ENCODE data around the gene CIRBP.

Gene CIRBP

DNA sequence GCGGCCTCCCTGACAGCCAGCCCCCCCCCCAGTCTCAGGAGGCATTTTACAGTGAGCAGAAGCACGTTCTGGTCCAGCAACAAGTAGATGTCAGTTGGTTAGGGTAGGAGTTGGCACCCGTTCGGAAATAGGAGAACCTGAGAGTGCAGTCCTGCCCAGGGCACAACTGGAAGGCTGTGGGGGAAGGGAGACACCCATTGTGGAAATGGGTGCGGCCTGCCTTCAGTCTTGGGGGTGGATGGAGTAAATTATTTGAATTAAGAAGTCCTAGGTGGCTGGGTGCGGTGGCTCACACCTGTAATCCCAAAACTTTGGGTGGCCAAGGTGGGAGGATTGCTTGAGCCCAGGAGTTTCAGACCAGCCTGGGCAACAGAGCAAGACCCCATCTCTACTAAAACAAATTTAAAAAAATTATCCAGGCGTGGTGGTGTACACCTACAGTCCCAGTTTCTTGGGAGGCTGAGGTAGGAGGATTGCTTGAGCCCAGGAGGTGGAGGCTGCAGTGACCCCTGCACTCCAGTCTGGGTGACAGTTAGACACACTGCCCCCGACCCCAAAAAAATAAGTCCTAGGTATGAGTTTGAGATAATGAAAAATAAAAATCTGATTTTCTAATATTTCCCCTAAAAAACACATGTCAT is 1.2 kb downstream of the CIRBP start:
- DNase-seq = no peak

DNA sequence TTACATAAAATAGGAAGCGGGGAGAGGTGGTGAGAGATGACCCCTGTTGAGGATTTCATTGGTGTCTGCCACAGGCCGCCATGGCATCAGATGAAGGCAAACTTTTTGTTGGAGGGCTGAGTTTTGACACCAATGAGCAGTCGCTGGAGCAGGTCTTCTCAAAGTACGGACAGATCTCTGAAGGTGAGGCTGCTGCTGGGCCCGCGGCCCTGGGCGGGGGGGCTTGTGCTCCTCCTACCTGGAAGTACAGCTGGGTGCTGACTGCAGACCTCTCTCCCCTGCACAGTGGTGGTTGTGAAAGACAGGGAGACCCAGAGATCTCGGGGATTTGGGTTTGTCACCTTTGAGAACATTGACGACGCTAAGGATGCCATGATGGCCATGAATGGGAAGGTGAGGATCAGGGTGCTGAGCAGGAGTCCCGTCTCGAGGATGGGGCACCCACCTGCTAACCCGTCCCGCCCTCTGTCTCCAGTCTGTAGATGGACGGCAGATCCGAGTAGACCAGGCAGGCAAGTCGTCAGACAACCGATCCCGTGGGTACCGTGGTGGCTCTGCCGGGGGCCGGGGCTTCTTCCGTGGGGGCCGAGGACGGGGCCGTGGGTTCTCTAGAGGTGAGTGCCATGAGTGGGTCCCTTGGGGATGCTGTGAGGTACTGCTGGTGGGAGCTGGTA is 1.9 kb downstream of the CIRBP start:
- no peak for DNase-seq

DNA sequence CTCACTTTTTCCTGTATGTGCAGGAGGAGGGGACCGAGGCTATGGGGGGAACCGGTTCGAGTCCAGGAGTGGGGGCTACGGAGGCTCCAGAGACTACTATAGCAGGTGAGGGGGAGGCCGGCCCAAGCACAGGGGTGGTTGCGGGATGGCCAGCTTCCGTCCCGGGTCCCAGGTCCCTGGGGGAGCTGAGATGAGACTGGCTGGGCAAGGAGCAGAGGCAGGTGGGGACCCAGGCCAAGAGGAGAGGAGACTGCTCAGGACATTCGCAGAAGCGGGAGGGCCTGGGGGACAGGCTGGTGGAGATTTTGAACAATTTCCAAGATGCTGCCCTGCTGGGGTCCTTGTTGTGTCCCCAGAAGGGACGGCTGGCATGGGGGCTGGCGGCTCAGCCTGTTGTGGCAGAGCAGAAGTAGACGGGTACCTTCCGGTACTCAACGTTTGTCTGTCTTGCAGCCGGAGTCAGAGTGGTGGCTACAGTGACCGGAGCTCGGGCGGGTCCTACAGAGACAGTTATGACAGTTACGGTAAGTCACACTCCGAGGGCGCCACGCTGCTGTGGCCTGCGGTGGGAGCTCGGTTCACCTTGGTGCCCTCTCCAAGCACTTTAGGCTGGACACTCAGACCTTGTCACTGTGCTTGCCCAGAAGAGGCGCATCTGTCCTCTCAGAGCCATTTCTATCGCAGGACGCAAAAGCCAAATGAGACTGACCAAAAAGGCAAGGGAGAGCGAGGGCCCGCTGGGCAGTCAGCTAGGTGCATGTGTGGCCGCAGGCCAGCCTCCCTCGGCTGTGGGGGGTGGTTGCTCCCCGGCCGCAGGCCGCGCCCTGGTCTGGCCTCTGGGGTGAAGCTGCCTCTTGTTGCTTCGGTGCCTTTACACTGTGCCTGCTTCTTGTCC is 2.6 kb downstream of the CIRBP start:
- no peak for DNase-seq

- DNase-seq = no peak
Observed at GRCh38 chr19:1272423-1273262, 3.5 kb downstream of the CIRBP start.

DNA sequence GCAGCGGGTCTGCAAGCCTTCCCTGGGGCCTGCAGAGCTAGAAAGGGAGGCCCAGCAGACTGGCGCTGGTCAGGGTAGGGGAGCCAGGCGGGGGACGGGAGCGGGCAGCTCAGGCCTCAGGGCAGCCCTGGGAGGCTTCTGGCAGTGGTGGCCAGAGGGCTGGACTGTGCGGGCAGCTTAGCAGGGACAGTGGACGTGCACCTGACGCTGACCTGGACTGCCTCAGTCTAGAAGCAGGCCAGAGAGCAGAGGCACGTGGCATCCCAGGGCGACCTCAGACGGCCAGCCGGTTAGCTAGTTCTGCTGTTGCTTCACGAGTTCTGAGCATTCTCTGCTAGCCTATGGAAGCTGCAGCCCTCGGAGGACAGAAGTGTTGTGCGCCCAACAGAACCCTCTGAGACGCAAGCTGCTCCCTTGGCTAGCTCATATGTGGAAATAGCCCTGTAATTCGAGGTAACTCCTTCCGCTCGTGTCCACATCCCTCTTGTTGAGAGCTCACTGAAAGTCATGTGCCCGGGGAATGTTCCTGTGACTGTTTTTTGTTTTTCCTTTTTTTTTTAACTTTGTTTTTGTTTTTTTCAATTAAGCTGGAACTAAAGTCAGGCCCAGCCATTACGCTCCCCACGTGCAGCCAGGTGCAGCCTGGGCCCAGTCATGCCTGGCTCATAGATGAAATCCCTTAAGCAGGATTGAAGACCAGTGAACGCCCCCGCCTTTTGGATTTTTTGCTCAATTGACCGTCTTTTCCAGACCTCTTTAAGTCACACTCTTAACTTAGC is 4.3 kb downstream of the CIRBP start:
- DNase-seq = no peak

DNA sequence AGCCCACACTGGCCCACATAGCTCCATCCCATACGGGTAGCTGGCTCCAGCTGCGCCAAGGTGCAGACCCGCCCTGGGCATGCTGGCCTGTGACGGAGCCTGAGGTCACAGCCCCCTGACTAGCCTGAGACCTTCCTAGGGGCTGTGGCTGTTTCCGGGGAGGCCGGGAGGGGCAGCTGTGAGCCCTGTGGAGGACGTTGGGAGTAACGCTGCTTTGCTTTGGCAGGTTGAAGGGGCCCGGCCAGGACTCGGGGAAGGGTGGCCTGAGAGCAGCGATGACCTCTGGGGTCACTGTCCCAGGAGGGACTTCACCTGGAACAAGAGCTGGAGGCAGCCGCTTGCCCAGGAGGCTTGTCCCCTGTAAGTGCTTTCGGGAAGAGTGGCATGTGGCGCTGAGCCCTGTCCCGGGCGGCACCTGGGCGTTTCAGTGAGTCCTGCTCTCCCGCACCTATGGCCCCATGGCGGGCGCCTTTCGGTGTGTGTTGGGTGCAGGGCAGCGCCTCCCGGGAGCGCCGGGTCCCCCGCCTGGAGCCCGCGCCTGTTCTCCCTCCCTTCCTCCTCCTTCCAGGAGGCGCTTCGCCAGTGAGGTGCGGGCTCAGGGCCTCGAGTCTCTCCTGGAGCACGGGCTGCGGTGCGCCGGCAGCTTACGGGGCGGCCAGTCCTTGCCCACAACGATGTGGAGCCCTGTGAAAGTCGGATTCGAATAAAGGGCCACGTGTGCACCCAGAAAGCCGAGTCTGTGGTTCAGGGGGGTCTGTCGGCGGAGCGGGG is 5.1 kb downstream of the CIRBP start:
- no peak for DNase-seq

GRCh38 chr19:1274852-1275259 is 5.7 kb downstream of the CIRBP start:
- DNase-seq = no peak

DNA sequence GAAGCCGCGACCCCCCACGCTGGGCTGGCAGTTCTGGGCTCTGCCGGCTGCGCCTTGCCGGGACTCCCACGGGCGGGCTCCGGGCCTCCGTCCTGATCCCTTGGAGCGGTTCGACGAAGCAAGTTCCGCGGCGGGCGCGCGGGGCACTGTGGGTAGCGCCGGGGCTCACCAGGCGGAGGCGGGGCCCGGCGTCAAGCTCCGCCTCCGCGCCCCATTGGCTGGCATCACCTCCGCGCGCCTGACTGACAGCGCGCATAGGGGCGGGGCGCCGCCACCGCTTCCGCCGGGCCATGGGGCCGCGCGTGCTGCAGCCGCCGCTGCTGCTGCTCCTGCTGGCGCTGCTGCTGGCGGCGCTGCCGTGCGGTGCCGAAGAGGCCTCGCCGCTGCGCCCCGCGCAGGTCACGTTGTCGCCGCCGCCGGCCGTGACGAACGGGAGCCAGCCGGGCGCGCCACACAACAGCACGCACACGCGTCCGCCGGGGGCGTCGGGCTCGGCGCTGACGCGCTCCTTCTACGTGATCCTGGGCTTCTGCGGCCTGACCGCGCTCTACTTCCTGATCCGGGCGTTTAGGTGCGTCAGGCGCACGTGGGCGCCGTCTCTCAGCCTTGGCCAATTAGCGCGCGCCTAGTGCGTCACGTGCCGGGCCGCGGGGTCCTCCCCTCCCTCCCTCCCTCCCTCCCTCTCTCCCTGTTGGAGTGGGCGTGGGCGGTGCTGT is 6.3 kb downstream of the CIRBP start, which contains the start of gene FAM174C:
Gene FAM174C (plus strand): TSS at position 271 of the 716 bp plus-strand sequence. CDS start 20 bp downstream, at position 291.
- DNase-seq = peak; percentile 96

DNA sequence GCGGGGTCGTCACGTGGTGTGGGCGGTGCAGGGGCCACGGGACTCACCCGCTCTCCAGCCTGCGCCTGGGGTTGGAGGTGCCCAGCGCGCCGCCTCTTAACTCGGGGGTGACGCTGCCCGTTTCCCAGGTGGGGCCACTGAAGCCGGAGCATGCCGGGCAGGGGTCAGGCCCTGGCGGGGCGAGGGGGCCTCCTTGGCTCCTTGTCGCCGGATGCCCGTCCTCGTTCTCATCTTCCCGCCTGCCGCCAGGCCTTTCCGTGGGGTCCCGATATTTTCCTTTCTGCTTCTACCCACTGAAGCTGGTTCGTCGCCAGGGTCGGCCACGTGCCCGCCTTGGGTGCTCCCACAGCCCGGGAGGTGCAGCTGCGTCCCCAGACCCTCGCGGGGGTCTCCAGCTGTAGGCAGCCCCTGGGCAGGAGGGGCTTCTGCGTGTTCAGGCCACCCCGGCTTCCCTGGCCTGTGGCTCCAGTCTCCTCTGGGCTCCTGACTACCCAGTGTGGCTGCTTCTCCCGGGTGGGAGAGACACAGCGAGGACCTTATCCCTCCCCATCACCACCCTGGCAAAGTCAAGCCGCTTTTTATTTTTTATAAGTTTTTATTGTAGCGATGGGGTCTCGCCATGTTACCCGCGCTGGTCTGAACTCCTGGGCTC is 7.0 kb downstream of the CIRBP start:
- DNase-seq = no peak

DNA sequence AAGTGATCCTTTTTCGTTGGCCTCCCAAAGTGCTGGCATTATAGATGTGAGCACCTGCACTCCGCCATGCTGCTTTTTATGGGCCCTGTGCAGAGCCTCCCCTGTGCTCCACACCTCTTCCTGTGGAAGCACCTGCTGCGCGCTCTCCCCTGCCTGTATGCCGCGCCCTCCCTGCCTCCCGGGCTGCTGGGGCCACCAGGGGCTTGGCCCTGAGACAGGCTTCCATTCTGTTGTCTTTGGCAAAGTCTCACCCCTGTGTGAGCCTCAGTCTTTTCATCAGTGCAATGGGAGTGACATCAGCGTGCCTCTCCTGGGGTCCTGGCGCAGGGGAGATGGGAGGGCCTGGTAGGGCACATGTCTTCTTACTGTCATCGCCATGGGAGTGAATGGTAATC is 7.5 kb downstream of the CIRBP start:
- DNase-seq = no peak

- DNase-seq = no peak
Observed at GRCh38 chr19:1277061-1277460, 7.9 kb downstream of the CIRBP start.

- no peak for DNase-seq
Observed at GRCh38 chr19:1278074-1278473, 8.9 kb downstream of the CIRBP start.

- DNase-seq = no peak
Observed at GRCh38 chr19:1278713-1279660, 9.9 kb downstream of the CIRBP start.

GRCh38 chr19:1279782-1280341 is 10.7 kb downstream of the CIRBP start:
- peak; percentile 80 for DNase-seq

GRCh38 chr19:1280636-1281568 is 11.8 kb downstream of the CIRBP start:
- no peak for DNase-seq

DNA sequence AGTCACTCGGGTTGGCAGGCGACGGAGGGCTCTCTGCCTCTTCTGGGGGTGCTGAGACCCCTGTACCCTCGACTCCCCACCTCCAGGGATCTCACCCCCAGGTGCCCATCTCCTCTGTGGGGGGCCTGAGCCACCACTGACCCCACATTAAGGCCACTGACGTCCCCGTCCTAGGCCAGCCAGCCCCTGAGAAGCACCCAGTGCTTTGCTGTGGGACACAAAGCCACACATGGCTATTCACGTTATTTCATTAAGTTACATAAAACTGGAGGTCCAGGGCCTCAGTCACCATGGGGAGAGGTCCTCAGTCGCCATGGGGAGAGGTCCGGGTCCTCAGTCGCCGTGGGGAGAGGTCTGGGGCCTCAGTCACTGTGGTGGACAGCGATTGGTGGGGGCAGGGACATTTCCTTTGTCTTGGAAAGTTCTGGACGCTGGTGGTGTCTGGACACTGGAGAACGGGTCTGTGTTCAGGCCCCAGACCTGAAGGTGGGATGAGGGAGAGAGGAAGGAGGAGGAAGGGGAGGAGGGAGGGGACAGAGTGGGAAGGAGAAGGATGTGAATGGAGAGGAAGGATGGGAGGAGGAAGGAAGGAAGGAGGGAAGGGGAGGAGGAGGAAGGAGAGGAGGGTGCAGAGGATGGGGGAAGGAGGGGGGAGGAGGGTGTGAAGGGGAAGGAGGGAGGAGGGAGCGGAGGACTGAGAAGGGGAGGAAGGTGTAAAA is 12.6 kb downstream of the CIRBP start:
- no peak for DNase-seq

Data from activated CD8-positive, alpha-beta memory T cell treated with anti-CD3 and anti-CD28 coated beads, Interleukin-2, amount 50 U/mL, for 4 hours (primary cell).